AML-193 (cell line): ENCODE measurements around the gene GPC1.

Source experiments
- DNase-seq, 2 experiments: peaks; one replicate each; lab custom pipeline; 2025; lab: John Stamatoyannopoulos, UW

Gene GPC1

DNA sequence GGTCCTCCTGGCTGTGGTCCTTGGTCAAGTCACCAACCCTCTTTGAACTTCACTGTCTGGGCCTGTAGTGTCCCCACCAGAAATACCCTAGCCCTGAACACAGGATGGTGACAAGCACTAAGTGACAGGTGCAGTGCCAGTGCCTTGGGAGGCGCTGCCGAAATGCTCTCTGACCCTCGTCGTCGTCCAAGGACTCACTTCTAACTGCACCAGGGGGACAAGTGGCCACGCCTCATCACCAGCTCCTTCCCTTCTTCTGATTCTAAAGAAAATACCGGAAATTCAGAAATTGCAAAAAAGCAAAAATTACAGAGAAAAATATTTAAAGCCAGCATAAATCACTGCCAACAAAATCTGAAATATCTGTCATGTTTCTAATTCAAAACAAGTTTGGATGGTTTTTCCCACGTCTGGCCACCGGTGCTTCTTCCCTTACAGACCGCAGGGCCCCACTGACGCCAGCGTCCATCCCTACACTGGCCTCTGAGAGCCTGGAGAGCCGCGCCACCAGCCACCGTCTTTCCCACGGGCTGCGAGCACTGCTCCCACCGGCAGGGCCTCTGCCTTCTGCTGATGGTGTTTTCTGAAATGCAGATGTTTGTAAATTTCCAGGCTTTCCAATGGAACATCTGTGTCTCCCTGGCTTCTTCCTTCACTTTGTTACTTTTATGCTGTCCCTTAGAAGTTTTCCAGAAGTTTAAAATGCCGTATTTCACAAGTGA lies 37.4 kb upstream of the GPC1 start:
- DNase-seq: no peak

DNA sequence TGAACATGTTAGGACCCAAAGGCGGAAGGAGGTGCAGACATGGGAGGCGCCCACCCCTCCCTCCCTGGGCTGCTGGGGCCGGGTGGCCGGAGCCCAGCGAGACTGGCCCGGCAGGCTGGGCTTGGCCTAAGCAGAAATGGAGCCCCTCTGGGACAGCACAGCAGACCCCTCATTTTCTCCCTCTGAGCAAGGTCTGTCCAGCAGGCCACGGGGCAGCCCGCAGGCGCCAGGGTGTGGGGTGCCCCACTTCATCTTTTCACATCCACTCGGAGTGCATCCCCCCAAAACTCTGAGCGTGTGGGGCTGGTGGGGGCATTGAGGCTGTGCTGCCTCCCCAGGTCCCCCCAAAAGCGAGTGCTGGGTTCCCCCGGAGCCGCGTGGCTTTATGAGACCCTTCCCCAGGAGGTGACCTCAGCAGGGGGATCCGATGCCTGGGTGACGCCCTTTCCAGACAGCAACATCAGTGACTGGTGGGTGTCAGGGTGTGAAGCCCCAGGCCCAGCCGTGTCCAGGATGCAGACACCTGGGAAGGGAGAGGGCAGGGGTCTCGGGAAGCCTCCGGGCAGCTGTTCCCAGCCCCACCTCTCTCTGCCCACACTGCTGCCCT lies 36.7 kb upstream of the GPC1 start:
- no peak for DNase-seq

DNA sequence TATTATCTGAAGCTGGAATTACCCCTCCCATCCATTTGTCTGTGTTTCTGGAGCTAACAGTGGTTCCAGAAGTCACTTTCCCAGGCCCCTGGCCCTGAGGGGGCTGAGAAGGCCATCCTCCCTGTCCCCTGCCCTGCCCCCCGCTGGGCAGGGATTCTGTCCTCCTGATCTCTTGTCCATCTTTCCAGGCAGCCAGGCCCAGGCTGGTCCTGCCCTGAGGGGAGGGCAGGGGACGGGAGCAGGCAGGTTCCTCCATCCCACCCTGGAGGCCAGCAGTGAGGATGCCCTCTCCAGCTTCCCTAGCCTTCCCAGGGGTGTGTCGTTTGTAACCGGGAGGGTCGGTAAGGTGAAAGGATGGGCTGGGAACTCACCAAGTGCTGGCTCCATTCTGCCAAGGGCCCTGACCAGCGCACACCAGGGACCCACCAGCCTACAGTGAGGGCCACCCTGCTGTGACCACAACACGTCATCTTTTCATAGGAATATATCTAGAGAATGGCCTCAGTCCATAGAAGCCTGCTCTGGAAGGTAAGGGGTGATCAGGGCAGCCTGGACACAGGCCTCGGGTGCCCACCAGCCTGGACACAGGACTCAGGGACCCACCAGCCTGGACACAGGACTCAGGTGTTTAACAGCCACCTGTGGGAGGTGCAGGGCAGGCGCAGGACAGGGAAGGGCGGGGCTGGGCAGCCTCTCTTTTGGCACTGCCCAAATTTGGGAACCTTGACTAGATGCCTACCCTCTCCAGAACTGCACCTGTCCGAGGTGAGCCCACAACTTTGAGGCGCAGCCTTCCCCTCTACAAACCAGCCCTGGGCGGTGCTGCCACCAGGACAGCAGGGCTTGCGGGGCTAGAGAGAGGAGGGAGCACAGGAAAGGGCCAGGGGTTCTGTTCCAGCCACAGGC lies 35.8 kb upstream of the GPC1 start:
- no peak for DNase-seq

GRCh38 chr2:240400371-240401161 lies 34.9 kb upstream of the GPC1 start:
- DNase-seq: no peak

DNA sequence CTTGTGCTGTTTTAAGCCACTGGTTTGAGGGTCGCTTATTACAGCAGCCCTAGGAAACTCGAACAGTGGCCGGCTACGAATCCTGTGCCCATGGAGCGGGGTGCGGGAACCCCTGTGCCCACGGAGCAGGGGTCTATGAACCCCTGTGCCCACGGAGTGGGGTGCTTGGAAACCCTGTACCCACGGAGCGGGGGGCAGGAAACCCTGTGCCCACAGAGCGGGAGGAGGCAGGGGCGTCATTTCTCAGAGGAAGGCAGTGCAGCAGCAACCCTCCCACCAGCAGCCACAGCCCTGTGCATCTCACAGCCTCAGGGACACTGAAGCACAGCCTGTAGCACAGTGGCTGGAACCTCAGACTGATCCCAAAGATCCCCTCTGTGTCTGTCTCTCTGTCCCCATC lies 34.2 kb upstream of the GPC1 start:
- DNase-seq: no peak

DNA sequence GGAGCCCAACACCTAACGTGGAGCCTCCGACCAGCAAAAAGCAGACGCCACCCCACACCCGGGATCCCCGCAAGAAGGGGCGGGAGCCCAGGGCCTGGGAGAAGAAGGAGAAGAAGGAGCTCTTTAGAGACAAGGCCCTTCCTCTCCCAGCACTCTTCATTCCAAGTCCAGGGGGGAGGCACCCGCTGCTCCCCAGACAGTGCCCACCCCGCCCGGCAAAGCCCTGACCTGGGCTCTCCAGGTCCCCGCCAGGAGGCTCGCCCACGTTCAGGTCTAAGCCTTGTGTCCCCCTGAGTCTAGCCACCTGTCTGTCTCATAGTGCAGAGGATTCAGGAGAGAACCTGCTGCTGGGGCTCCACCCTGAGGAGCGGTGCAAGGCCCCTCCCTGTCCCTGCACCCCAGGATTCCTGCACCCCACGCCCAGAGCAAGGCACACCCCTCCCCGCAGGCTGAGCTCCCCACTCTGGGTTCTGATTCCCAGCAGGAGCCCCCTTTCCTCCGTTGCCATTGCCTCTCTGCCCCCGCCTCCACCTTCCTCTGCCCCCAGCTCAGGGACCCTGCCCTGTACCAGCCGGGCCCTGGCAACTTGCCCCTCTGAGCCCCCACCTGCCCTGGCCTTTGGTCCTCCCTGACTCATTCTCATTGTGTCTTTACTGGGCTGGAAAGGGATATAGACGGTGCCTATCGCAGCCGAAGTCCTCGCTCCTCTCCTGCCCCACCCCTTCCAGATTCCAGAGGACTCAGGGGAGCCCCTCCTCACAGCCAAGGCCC lies 33.5 kb upstream of the GPC1 start:
- no peak for DNase-seq

GRCh38 chr2:240402566-240403272 lies 32.7 kb upstream of the GPC1 start:
- DNase-seq: no peak

- no peak for DNase-seq
Observed at GRCh38 chr2:240403396-240404104, 31.9 kb upstream of the GPC1 start.

- DNase-seq: no peak
Observed at GRCh38 chr2:240404174-240404852, 31.1 kb upstream of the GPC1 start.

DNA sequence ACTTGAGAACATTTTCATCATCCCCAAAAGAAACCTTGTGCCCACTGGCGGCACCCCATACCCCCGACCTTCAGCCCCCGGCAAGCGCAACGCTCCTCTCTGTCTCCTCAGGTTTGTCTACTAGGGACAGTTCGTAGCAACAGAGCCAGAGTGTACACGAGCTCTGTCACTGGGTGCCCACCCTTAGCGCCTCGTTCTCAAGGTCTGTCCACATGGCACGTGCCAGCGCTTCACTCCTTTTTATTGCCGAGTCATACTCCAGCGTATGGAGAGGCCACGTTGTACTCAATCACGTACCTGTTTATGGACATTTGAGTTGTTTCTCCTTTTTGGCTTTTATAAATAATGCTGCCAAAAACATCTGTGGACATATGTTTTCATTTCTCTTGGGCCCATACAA lies 30.3 kb upstream of the GPC1 start:
- DNase-seq: no peak

DNA sequence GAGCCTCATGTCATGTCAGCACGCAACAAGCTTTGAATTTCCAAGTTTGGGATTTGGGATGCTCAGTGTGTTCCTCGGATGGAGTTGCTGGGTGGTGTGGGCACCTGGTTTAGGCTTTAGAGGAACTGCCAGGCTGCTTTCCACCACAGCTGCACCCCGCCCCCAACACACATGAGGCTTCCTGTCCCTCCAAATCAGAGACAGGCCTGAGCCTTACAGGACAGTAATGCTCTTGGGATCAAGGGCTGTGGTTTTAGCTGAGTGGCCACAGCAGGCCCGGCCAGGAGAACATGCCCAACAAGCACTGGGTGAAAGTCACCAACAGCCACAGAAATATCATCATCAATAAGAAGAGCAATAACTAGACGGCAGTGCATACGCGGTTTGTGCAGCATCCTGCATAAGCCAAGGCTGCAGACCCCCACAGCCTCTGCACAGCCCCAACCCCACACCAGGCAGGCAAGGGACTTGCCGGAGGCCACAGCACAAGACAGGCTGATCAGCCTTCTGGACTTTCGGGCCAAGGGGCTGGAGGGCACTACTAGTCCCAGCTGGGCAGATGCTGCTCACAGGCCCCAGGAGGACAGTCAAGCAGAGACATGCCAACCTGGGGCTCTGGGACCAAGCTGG lies 29.7 kb upstream of the GPC1 start:
- no peak for DNase-seq

DNA sequence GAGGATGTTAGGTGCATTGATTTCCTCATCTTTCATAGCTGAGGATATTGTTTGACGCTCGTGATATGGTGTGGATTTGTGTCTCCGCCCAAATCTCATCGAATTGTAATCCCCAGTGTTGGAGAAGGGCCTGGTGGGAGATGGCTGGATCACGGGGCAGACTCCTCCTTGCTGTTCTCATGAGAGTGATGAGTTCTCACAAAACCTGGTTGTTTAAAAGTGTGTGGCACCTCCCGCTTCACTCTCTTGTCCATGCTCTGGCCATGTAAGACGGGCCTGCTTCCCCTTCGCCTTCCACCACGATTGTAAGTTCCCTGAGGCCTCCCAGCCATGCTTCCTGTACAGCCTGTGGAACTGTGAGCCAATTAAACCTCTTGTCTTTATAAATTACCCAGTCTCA lies 28.4 kb upstream of the GPC1 start:
- DNase-seq: no peak

GRCh38 chr2:240410004-240410403 lies 25.5 kb upstream of the GPC1 start:
- no peak for DNase-seq

DNA sequence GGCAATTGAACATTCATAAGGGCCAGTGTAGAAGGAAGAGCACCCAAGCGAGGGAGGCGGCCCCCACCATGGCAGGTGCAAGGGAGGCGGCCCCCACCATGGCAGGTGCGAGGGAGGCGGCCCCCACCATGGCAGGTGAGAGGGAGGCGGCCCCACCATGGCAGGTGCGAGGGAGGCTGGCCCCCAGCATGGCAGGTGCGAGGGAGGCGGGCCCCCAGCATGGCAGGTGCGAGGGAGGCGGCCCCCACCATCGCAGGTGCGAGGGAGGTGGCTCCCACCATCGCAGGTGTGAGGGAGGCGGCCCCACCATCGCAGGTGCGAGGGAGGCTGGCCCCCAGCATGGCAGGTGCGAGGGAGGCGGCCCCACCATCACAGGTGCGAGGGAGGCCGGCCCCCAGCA lies 24.7 kb upstream of the GPC1 start:
- no peak for DNase-seq

DNA sequence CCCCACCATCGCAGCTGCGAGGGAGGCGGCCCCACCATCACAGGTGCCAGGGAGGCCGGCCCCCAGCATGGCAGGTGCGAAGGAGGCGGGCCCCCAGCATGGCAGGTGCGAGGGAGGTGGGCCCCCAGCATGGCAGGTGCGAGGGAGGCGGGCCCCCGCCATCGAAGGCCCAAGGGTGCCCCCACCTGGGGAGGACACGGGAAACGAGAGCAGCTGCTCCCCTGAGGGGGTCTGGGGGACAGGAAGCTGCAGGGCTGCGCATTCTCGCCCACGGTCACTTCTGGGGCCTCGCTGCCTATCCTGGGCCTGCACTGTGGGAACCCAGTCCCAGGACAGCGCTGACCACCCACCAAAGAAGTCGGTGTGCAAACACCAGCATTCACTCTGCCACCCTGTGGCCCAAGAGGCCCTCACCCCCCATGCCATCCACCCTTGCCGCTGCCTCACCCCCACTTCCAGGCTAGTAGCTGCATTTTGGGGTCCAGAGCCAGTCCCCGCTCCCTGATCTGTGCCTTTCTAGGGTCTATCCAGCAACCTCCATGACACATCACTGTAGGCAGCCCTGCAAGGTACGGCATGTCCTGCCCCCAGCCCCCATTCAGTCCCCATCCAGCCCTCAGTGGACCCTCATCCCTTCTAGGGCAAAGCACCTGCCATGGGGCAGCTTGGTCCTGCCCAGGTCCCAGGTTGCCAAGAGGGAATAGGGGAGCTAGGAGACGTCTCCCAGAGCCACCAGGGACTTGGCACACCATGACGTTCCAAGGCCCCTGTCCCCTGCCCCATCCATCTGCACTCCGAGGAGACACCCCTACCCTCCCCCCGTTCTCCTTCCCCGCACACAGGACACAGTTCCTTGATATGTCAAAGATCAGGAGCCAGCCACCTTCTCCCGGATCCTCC lies 24.0 kb upstream of the GPC1 start:
- DNase-seq: no peak

GRCh38 chr2:240412211-240412861 lies 23.1 kb upstream of the GPC1 start:
- DNase-seq: no peak
